ENCODE data around the gene SORCS2.

Gene SORCS2

DNA sequence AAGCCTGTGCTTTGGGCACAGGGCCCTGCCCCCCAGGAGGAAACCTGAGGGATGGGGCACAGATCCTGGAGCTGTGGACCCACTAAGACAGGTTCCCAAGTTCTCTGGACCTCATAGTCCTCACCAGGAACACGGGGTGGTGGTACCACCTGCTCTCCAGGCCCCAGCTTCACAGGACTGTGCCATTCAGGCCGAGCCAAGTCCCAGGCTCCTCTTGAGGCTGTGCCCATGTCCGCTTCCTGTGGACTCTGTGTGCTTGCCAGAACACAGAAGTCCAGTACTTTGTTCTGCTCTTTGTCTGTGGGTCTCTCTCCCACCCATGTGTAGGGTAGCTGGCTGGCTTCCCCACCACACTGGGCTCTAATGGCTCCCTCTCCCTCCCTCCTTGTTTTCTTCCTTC lies 346.8 kb downstream of the SORCS2 start:
- H3K9ac ChIP-seq (ENCODE audit: insufficient read length), result no peak overlapping the region
- no peak overlapping the region for H3K27ac ChIP-seq
- TF ChIP-seq EZH2 (IDR thresholded peaks at IDR 0.05) (no peak), POLR2AphosphoS5 (IDR thresholded peaks at IDR 0.05; ENCODE audit: borderline replicate concordance, low read depth, low read length) (no peak), FOXP2 (optimal IDR thresholded peaks at IDR 0.05; ENCODE audit: control extremely low read depth, extremely low read length, insufficient read depth) (no peak)
- DNase-seq (ENCODE audit: low read depth, low spot score), result no peak
- H3K36me3 ChIP-seq (ENCODE audit: insufficient read depth, low read length), result no peaks in the 10 kb centered on the region
- no peaks in the 10 kb centered on the region for H3K9me3 ChIP-seq (ENCODE audit: low read depth, low read length)
- no peak overlapping the region for H3K4me3 ChIP-seq

DNA sequence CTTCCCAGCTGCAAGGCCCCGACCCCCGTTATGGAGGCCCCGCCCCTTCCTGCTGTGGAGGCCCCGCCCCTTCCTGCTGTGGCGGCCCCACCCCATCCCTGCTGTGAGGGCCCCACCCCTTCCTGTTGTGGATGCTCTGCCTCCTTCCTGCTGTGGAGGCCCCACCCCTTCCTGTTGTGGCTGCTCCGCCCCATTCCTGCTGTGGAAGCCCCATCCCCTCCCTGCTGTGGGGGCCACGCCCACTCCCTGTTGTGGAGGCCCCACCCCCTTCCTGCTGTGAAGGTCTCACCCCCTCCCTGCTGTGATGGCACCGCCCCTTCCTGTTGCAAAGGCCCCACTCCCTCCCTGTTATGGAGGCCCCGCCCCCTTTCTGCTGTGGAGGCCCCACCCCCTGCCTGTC lies 347.3 kb downstream of the SORCS2 start:
- H3K4me3 ChIP-seq, result no peak overlapping the region
- no peak overlapping the region for H3K9ac ChIP-seq (ENCODE audit: insufficient read length)
- H3K27ac ChIP-seq, result no peak overlapping the region
- no peaks in the 10 kb centered on the region for H3K36me3 ChIP-seq (ENCODE audit: insufficient read depth, low read length)
- H3K9me3 ChIP-seq (ENCODE audit: low read depth, low read length), result no peaks in the 10 kb centered on the region
- no peak for DNase-seq (ENCODE audit: low read depth, low spot score)
- TF ChIP-seq POLR2AphosphoS5 (IDR thresholded peaks at IDR 0.05; ENCODE audit: borderline replicate concordance, low read depth, low read length) (no peak), EZH2 (IDR thresholded peaks at IDR 0.05) (no peak), FOXP2 (optimal IDR thresholded peaks at IDR 0.05; ENCODE audit: control extremely low read depth, extremely low read length, insufficient read depth) (no peak)

DNA sequence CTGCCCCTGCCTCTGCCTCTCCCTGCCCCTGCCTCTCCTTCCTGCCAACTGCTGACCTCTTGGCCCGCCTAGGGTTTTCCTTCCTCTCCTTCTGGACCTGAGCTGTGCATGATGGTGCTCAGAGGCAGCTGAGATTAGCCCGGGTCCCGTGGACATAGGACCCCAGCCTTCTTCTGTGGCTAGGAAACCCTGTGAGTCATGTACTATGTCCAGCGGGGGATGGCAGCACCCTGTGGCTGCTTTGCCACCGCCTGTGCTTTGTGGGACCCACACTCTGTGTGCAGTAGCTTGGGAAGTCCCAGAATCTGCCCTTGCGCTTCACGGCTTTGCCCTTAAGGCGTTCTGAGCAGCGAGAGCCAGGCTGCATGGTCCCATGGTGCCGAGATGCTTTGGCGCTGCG lies 347.9 kb downstream of the SORCS2 start:
- Histone ChIP-seq H3K36me3 (ENCODE audit: insufficient read depth, low read length) (no peaks in the 10 kb centered on the region), H3K9ac (ENCODE audit: insufficient read length) (no peak overlapping the region), H3K27ac (no peak overlapping the region), H3K9me3 (ENCODE audit: low read depth, low read length) (no peaks in the 10 kb centered on the region), H3K4me3 (no peak overlapping the region)
- no peak for TF ChIP-seq POLR2AphosphoS5 (IDR thresholded peaks at IDR 0.05; ENCODE audit: borderline replicate concordance, low read depth, low read length)
- TF ChIP-seq EZH2 (IDR thresholded peaks at IDR 0.05), result no peak
- no peak for TF ChIP-seq FOXP2 (optimal IDR thresholded peaks at IDR 0.05; ENCODE audit: control extremely low read depth, extremely low read length, insufficient read depth)
- no peak for DNase-seq (ENCODE audit: low read depth, low spot score)

DNA sequence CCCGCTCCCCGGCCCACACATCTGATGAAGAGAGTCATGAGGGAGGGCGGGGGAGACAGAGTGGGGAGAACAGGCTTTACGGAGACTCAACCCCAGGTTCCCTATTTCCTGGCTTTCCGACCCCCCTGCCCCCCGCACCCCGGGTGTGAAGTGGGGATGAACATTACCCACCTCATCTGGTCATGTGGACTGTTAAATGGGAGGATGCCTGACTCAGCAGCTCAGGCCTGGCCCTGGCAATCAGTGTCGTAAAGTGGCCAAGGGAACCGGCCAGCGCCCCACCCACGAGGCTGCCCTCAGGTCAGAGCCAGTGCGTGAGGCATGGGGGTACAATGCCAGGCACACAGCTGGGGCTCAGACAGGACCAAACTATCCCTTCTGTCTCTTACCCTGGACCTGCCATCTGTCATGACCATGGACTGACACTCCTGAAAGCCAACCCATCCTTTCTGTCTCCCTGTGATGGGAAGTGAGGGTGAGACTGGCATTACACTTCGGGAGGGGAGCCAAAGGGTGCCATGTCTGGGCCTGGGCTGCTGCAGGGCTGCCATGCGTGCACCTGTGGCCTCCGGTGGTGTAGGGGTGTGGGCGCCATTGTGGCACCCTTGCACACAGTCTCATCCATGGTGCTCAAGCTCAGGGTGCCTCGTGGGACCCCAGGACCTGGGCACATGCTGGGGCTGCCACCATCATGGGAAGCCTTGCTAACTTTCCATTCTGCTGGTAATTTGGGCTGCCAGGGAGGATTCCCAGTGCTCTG lies 348.5 kb downstream of the SORCS2 start:
- no peak for DNase-seq (ENCODE audit: low read depth, low spot score)
- no peak for TF ChIP-seq POLR2AphosphoS5 (IDR thresholded peaks at IDR 0.05; ENCODE audit: borderline replicate concordance, low read depth, low read length)
- no peak for TF ChIP-seq EZH2 (IDR thresholded peaks at IDR 0.05)
- TF ChIP-seq FOXP2 (optimal IDR thresholded peaks at IDR 0.05; ENCODE audit: control extremely low read depth, extremely low read length, insufficient read depth), result no peak
- H3K36me3 ChIP-seq (ENCODE audit: insufficient read depth, low read length), result no peaks in the 10 kb centered on the region
- no peak overlapping the region for H3K4me3 ChIP-seq
- H3K9ac ChIP-seq (ENCODE audit: insufficient read length), result no peak overlapping the region
- no peaks in the 10 kb centered on the region for H3K9me3 ChIP-seq (ENCODE audit: low read depth, low read length)
- no peak overlapping the region for H3K27ac ChIP-seq

DNA sequence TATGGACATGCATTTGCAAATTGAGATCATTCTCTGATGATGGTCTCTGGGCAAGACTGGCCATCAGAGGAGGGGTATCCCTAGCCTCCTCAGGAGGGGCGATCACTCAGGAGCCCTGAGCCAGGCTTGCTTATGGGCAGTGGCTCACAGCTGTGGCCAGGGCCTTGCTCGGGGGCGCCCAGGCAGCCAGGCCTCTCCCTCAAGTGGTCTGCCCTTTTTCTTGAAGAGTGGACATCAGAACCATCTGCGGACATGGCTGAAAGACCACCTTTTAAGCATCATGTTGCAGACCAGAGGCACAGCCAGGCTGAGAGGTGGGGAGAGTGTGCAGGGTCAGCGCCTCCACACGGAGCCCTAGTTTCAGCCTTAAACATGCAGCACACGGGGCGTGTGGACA lies 349.1 kb downstream of the SORCS2 start:
- TF ChIP-seq POLR2AphosphoS5 (IDR thresholded peaks at IDR 0.05; ENCODE audit: borderline replicate concordance, low read depth, low read length) (no peak), EZH2 (IDR thresholded peaks at IDR 0.05) (no peak), FOXP2 (optimal IDR thresholded peaks at IDR 0.05; ENCODE audit: control extremely low read depth, extremely low read length, insufficient read depth) (no peak)
- no peak for DNase-seq (ENCODE audit: low read depth, low spot score)
- no peak overlapping the region for H3K9ac ChIP-seq (ENCODE audit: insufficient read length)
- H3K36me3 ChIP-seq (ENCODE audit: insufficient read depth, low read length), result no peaks in the 10 kb centered on the region
- no peak overlapping the region for H3K4me3 ChIP-seq
- no peak overlapping the region for H3K27ac ChIP-seq
- no peaks in the 10 kb centered on the region for H3K9me3 ChIP-seq (ENCODE audit: low read depth, low read length)

DNA sequence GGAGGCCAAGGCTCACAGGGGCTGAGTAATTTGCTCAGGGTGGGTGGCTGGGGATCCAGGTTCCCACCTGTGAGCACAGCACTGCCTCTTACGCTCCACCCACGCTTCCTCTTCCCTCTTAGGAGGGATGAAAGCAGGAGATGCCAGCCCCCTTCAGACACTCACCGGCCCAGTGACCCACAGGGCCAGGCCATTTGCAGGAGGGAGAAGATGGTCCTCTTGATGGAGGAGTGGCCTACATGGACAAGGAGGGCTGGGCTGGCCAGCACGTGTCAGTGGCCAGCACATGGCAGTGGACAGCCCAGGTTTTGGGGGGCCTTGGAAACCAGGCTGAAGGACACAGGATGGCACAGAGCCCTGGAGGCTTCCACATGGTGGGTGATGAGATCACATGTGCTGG lies 350.4 kb downstream of the SORCS2 start:
- no peak for TF ChIP-seq FOXP2 (optimal IDR thresholded peaks at IDR 0.05; ENCODE audit: control extremely low read depth, extremely low read length, insufficient read depth)
- no peak for TF ChIP-seq EZH2 (IDR thresholded peaks at IDR 0.05)
- TF ChIP-seq POLR2AphosphoS5 (IDR thresholded peaks at IDR 0.05; ENCODE audit: borderline replicate concordance, low read depth, low read length), result no peak
- no peak for DNase-seq (ENCODE audit: low read depth, low spot score)
- H3K9me3 ChIP-seq (ENCODE audit: low read depth, low read length), result no peaks in the 10 kb centered on the region
- no peak overlapping the region for H3K9ac ChIP-seq (ENCODE audit: insufficient read length)
- H3K4me3 ChIP-seq, result no peak overlapping the region
- H3K36me3 ChIP-seq (ENCODE audit: insufficient read depth, low read length), result no peaks in the 10 kb centered on the region
- no peak overlapping the region for H3K27ac ChIP-seq

DNA sequence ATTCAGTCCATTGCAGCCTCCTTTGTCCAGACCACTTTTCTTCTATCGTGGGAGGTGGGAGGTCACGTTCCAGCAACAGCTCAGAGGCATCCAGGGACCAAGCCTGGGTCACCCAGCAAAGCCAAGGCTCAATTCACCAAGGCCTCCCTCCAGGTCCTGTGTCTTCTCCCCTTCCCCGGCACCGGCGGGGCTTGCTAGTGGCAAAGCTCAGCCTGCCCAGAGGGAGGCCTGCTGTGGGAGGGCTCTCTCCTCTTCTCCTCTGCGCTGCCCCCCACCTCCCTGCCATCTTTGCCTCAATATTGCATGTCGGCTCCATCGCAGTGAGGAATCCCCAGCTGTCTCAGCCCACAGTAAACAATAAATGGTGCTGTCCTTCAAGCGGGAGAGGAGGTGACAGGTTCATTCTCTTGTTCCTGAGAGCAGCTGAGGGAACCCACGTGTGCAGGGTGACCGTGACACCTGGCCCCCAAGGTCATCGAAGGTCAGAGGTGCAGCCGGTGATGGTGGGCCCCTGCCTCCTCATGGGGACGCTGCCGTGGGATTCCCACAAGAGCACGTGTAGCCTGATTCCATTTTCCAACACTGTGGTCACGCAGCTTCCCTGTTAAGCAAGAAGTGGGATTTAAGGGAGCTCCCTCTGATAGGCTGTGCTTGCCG lies 353.9 kb downstream of the SORCS2 start:
- DNase-seq (ENCODE audit: low read depth, low spot score), result no peak
- Histone ChIP-seq H3K36me3 (ENCODE audit: insufficient read depth, low read length) (no peaks in the 10 kb centered on the region), H3K4me3 (no peak overlapping the region), H3K9ac (ENCODE audit: insufficient read length) (no peak overlapping the region), H3K9me3 (ENCODE audit: low read depth, low read length) (no peaks in the 10 kb centered on the region), H3K27ac (no peak overlapping the region)
- TF ChIP-seq FOXP2 (optimal IDR thresholded peaks at IDR 0.05; ENCODE audit: control extremely low read depth, extremely low read length, insufficient read depth) (no peak), EZH2 (IDR thresholded peaks at IDR 0.05) (no peak), POLR2AphosphoS5 (IDR thresholded peaks at IDR 0.05; ENCODE audit: borderline replicate concordance, low read depth, low read length) (no peak)

DNA sequence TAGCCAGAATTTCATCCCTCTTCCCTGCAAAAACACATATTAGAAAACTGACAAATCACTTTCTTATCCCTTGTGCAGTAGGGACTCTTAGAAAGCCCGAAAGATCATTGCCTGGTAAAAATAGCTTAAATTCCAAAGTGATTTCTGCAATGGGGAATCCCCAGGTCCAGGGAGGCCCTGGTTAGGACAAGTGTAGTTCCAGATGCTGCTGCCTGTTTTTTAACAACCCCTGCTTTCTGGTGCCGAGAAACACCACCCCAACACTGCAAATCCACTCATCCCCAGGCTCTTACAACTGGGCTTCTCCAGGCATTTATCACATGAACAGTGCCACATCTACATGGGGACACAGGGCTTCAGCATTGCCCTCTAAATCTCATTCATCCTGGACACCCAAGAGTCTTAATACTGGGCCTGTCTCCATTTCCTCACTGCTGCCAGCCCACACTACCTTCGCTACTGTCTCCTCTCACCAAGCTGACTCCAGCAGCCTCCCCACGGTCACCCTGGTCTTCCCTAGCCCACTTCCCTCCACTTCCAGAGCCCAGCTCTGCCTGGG lies 354.6 kb downstream of the SORCS2 start:
- H3K9ac ChIP-seq (ENCODE audit: insufficient read length), result no peak overlapping the region
- no peak overlapping the region for H3K27ac ChIP-seq
- no peaks in the 10 kb centered on the region for H3K36me3 ChIP-seq (ENCODE audit: insufficient read depth, low read length)
- no peaks in the 10 kb centered on the region for H3K9me3 ChIP-seq (ENCODE audit: low read depth, low read length)
- TF ChIP-seq FOXP2 (optimal IDR thresholded peaks at IDR 0.05; ENCODE audit: control extremely low read depth, extremely low read length, insufficient read depth), result no peak
- H3K4me3 ChIP-seq, result no peak overlapping the region
- no peak for DNase-seq (ENCODE audit: low read depth, low spot score)

Data from SK-N-MC (cell line).